OCI-LY7 (cell line): Measurements from ENCODE around the gene ATP8B3.

Experiments
- EZH2phosphoT487 ChIP-seq: fragments of 200-600 bp; sonication (generic); IDR thresholded peaks from 2 replicates; pipeline ENCODE4 v1.6.1; 2018; ENCODE audit warnings: low read depth, borderline replicate concordance, mild to moderate bottlenecking, mixed run types, antibody characterized with exemption, low read length, moderate library complexity, mixed read lengths
- TF ChIP-seq, protein P1 (sequence below): fragments of 200-600 bp; sonication (generic); conservative IDR thresholded peaks from 2 replicates; pipeline ENCODE4 v1.5.1; 2014; ENCODE audit warnings: mild to moderate bottlenecking, antibody characterized with exemption, low read length, moderate library complexity, mixed read lengths

DNA sequence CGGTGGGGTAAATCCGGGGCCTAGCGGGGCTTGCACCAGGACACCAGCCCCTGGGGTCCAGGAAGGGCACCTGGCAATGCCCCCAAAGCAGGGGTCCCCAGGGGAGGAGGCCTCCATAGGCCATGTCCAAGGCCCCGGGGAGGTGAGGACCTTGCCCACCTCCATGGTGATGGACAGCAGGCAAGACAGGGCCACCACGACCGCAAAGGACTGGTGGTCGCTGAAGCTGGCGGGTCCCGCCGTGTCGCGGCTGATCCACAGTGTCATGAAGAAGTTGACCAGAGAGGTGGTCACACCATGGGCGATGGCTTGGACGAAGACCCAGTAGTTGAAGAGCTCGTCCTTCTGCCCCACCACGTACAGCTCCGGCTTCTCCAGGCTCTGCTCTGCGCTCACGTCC, 26.8 kb downstream of the ATP8B3 start:
- TF ChIP-seq, protein P1, sequence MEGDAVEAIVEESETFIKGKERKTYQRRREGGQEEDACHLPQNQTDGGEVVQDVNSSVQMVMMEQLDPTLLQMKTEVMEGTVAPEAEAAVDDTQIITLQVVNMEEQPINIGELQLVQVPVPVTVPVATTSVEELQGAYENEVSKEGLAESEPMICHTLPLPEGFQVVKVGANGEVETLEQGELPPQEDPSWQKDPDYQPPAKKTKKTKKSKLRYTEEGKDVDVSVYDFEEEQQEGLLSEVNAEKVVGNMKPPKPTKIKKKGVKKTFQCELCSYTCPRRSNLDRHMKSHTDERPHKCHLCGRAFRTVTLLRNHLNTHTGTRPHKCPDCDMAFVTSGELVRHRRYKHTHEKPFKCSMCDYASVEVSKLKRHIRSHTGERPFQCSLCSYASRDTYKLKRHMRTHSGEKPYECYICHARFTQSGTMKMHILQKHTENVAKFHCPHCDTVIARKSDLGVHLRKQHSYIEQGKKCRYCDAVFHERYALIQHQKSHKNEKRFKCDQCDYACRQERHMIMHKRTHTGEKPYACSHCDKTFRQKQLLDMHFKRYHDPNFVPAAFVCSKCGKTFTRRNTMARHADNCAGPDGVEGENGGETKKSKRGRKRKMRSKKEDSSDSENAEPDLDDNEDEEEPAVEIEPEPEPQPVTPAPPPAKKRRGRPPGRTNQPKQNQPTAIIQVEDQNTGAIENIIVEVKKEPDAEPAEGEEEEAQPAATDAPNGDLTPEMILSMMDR = no peak
- no peak for TF ChIP-seq EZH2phosphoT487
